COLO668 (cell line): ENCODE data around the gene WWC2.
"Not testable (repeated sequence)": the region's sequence is repeated elsewhere in the genome, so short reads cannot be mapped to it uniquely, and the experiment has no call there.

Experiments
- DNase-seq: peaks from one replicate; lab custom pipeline; 2025; ENCODE audit not compliant: unreplicated experiment; lab: John Stamatoyannopoulos, UW

Gene WWC2

DNA sequence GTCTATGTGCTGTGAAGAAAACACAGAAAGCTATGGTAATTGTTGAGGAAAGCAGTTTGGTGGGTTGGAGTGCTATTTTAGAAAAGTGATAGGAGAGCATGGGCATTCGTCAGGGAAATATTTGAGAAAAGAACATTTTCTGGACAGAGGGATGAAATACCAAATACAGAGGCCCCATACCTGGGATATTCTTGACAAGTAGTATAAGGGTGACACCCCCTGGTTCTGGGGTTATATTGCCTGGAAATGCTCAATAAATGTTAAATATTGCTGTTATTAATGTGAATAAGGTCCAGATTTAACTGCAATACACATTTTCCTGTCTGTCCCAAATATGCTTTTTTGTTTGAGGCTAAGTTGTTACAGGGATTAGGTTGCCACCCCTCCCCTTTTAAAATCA, 42.9 kb downstream of the WWC2 start:
- DNase-seq = no peak

DNA sequence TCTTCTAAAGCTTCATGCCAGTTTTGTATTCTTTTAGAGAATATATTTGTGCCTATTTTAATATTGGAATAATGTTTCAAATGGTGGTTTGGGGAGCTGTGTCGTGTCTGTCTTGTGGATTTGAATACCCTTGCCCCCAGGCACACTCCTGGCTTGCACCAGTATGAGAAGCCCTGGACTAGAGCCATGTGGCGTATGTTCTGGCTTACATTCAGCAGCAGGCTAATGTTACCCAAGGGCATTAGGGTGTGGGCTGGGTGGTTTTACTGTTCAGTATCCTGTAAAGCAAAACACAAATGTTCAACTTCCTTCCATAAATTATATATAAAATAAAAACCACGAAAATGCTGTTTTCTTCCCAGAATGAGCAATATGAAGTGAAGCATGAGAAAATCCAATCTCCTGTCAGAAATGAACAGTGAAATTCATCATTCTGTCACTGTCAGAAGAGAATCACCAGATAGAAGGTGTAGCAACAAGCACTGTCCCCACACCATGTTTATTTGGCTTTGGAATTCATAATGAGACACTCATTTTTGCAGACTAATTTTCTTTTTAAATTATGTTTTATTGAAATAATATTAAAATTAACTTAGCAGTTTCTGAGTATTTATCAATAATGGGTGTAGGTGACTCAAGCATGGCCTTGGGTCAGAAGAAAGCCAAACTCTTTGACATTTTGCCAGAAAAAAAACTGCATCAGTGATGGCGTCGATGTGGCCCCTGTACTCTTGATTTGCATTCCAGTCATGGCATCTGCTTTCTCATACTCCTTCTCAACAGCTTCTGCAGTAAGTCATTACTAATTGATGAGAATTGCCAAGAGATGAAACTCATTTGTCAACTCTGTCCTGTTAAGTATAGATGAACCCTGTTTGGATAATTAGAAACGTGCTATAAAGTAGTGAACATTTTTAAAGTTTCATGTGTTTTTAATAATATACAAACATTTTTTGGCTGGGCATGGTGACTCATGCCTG, 43.8 kb downstream of the WWC2 start:
- no peak for DNase-seq

DNA sequence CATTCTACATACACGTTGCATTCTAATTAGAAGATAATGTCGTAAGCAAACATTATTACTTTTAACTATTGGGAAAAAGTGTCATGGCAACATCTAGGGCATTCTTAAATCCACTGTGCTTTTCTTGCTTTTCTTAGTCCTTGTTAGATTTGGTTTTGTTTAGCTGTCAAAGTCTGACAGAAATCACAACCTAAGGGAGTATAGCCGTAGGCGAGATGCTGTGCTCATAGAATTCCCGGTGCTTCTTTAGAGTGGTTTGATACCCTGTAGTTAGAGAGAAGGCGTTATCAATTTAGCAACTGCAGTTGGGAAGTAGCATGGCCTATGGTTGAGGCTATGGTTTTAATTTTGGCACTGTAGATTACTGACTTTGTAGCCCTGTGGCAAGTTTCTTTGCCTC, 45.7 kb downstream of the WWC2 start:
- no peak for DNase-seq

DNA sequence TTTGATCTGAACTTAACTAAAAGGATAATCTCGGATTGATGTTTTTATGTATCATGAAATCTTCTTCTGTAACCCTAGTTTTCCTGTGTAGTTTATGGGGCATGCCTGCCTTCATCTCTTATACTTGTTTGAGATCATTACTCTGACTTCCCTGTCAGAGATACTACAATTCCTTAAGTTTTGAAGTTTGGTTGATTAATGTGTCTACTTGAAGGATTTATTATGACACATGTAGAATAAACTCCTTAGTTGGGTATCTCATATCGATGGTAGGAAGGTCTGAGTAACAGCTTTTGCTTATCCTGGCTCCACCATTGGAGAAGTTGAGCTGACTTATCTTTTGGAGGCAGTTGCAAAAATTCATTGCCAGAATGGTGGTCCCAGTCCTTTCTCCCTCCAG, 46.7 kb downstream of the WWC2 start:
- no peak for DNase-seq

DNA sequence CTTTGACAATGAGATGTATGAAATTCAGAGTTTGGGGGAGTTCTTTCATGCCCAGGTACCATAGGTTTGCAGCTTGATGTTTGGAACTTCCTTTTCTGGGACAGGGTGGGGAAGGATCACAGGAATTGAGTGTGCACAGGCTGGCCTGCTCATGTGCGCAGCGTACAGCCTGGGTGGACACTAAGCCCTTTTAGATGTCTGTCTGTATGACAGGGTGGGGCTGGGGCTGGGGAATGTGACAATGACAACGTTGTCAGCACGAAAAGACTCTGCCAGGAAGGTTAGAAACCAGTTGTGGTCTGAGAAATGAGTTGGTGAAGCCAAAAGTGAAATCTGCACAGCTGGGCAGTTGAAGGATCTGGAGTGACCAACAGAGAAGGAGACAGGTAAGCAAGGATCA, 47.4 kb downstream of the WWC2 start:
- DNase-seq = no peak

DNA sequence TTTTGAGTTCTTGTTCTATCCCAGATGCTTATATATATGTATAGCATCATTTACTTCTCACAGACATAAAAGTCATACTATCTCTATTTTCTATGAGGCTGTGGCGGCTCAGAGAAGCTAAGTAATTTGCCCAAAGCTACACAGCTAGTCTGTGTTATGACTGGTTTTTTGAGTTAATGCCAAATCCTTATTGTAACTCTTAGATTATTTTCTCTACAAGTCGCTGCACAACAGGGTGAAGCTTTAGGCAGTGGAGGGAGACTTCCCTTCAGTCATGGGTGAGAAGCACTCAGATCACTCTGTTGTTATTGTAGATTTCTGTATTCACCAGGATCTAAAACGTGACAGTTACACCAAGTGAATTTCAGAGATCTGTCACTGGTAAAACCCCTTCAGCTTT, 48.1 kb downstream of the WWC2 start:
- DNase-seq = no peak

DNA sequence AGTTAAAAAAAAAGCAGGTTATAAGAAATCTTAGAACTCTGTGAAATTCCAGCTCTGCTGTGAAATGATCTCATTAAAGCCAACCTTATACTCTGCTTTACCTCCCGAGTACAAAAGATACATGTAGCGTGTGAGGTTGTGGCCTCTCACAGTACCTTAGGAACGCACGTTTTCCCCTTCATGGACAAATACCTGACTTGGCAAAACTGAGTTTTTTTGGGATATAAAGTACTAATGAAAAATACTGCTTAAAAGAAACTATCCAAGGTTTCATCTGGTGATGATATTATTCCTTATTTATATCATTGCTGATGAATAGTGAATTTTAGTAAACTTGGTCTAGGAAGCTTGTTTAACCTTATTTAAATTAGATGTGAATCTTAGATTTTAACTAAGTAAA, 48.9 kb downstream of the WWC2 start:
- no peak for DNase-seq

DNA sequence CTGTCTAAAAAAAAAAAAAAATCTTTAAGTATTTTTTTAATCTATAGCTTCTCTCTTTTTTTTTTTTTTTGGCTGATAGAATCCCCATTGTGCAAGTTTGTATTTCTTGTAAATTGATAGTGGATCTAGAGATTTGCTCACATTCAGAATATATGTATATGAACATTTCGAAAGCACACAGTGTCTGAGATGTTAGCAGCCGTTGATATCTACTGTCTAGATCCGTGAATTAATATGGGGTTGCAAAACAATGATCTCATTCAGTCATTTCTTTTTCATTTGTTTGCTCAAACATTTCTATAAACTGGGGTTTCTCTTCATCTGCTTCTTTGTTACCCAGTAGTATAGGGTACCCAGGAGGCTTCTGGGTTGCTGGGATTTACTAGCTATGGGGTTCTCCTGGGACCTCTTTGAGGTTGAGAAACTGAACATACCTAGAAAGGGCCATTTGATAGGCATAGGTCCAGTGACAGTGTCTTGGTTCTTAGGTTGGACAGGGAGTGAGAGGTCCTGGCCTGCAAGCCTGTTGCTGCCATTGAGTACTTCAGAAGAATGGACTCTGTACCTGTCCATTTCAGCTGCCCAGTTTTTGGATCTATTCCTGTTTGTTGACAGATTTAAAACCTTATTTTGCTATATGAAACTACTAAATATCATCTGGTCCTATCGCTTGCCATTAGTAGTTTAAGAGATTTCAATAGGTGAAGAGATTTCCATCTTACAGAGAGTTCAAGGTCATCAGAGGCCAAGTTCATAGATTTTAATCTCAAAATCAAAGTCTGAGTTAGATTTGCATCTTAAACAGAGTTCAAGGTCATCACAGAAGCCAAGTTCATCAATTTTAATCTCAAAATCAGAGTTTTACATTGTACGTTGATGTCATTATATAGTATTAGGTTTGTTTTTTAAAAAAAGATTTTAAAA, 50.8 kb downstream of the WWC2 start:
- no peak for DNase-seq

DNA sequence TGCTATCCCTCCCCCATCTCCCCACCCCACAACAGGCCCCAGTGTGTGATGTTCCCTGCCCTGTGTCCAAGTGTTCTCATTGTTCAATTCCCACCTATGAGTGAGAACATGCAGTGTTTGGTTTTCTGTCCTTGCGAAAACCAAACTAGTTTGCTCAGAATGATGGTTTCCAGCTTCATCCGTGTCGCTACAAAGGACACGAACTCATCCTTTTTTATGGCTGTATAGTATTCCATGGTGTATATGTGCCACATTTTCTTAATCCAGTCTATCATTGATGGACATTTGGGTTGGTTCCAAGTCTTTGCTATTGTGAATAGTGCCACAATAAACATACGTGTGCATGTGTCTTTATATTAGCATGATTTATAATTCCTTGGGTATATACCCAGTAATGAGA, 51.6 kb downstream of the WWC2 start:
- not testable (repeated sequence) for DNase-seq

DNA sequence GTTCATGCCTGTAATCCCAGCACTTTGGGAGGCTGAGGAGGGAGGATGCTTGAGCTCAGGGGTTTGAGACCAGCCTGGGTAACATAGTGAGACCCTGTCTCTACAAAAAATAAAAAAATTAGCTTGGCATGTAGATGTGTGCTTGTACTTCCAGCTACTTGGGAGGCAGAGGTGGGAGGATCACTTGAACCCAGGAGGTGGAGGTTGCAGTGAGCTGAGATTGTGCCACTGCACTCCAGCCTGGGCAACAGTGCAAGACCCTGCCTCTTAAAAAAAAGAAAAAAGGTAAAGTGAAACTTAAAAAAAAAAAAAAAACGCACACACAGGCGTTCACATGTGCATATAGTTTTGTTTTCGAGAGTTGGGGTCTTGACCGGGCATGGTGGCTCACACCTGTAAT, 53.2 kb downstream of the WWC2 start:
- DNase-seq = not testable (repeated sequence)

DNA sequence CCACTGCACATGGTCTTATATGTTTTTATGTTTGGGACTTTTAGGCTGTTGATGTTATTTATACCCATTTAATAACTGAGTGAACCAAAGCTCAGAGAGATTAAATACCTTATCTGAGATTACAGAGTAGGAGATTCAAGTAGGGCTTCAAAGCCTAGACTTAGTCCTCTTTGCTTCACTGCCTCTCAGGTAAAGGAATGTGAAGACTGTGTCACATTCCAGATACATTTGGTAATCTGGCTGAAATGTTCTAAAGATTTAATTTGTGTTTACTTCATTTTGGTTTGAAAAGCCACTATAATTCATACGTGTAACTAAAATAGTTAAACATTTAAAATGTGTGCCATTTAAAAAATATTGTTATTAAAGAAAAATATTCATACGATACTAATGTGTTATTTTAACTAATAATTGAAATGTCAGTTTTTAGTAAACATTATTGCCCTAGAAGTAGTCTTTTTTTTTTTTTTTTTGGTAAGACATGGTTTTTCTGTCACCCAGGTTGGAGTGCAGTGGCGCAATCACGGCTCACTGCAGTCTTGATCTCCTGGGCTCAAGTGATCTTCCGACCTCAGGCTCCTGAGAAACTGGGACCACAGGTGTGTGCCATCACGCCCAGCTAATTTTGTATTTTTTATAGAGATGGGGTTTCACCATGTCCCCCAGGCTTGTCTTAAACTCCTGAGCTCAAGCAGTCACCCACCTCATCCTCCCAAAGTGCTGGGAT, 54.3 kb downstream of the WWC2 start:
- DNase-seq = no peak

DNA sequence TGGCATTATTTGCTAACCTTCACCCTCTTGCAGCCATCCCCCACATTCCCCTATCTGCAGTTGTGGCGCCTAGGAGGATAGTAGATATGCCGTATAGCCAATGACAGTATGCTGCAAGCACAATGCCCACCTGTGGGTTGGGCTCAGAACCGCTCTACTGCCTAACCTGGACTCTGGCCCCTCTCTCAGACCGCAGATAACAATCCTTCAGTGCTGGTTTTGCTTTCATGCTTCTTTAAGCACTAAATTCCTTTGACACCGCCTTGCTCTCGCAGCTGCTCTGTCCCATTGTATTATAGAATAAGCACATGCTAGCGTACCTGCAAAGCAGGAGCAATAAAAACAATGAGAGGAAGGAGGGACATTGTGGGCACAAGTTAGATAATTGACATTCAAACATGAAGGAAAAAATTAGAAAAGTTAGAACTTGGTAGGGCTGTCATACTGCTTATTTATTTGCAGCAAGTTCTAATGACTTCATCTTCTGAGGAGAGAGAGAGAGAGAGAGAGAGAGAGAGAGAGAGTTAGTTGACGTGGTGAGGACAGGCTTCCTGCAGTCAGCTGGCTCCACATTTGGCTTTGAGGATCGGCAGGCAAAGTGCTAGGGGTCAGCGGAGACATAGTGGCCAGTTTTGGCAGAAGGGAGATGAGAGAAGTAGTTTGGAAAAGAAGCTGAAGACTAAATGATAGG, 55.8 kb downstream of the WWC2 start:
- DNase-seq = peak; percentile 48

DNA sequence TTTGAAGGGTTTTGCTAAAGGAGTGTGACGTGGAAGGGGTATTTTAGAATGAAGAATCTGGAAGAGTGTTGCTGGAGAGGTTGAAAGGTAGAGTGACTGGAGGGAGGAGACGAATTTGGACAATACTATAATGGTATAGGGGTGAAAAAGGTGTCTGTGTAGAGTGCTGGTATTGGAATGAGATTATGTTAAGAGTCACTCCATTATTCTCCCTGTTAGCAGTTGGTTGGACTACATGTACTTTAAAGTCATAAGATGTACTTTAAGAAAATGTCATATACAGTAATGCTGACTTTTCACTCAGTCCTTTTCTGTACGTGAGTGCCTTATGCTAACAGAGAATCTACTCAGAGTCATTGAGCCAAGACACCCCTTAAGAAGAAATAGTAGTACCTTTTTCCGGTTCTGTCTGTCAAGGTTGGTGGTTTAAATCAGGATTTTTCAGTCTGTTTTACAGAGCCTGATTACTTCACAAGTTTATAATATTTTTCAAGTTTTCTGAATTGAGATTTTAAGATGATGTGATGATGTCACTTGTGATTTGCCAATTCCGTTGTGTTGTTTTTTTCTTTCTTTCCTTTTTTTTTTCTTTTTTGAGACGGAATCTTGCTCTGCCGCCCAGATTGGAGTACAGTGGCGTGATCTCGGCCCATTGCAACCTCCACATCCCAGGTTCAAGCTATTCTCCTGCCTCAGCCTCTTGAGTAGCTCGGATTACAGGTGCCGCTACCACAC, 56.6 kb downstream of the WWC2 start:
- DNase-seq = no peak

DNA sequence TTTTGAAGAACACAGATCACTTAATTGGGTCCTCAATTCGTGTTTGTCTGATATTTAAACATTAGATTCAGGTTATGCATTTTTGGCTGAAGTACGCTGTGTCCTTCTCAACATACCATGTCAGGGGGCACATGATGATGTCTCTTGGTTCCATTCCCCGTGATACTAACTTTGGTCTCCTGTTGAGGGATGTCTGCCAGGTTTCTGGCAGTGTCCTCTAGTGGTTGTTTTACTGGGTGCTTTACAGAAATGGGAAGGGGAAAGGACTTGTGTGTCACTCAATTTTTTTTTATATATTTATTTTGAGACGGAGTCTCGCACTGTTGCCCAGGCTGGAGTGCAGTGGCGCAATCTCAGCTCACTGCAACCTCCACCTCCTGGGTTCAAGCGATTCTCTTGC, 58.2 kb downstream of the WWC2 start:
- DNase-seq = no peak

DNA sequence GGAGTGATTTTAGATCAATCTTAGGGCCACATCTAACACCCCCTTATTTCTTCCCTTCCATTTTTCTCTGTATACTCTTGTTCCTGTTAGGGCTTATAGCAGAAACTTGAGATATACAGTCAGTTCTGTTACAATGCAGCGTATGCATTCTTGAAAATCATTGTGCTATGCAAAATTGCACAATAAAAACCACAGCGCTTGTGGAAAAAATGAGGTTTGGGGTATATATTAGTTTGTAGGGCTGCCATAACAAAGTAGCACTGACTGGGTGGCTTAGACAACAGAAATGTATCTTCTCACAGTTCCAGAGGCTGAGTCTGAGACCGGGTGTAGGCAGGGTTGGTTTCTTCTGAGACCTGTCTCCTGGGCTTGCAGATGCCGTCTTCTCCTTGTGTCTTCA, 59.0 kb downstream of the WWC2 start:
- no peak for DNase-seq

DNA sequence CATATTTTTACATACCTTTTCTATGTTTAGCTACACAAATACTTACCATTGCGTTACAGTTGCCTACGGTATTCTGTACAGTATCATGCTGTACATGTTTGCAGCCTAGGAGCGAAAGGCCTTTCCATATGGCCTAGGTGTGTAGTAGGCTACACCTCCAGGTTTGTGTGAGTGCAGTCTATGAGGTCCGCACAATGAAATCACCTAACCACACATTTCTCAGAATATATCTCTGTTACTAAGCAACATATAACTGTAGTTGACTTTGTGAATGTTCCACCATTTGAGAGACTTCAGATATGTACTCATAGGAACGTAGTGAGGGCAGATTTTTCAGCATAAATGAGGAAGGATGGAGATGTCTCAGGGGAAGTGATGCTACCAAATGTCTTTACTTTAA, 62.6 kb downstream of the WWC2 start:
- no peak for DNase-seq

DNA sequence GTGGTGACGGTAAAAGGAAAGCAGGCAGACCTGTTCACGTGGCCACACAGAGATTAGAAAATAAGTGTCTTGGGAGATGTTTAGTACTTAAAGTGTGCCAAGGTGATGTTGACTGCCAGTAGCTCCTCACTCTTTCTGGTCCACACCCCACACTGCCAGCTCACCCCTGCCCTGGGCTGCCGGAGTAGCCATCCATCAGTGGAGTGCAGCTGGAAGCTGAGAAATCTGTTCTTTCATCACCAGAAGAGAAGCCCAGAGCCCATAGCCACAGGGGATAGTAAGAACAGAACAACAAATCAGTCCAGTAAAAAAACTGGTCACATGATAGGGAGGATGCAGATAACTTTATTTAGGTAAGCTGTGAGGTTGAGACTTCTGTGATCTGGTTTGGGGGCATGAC, 64.1 kb downstream of the WWC2 start:
- no peak for DNase-seq

DNA sequence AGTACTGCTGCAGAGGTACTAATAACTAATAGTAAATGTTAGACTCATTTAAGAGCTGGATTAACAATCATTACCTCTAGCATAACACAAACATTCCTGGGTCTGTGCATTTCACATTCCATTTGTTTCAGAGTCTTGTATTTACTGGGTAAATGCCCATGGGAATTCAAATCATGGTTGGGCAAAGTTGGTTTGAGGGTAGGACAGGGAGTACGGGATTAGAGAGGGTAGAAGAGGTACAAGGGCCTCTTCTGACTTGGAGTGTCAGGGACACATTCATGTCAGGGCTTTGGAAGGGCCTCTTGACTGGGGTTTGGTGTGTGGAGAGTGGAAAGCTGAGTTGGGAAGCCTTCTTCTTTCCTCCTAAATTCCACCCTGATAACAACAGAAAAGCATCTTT, 65.9 kb downstream of the WWC2 start:
- no peak for DNase-seq

DNA sequence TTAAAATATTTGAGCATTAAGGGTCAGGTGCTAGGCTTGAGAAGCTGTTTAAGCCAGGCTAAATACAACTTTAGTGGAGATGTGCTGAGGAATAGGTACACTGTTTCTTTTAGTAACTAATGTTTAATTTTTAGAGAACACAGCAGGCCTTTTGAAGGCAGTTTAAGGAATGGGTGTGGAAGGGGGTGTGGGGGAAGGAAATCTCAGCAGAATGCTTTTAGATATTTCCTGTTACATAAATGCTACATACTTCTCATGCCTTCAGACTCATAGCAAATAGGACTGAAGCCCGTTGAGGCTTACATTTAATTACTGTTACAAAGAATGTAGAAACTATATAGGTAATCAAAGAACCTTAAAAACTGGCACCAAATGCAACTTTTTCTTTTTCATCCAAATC, 66.3 kb downstream of the WWC2 start:
- DNase-seq = no peak

DNA sequence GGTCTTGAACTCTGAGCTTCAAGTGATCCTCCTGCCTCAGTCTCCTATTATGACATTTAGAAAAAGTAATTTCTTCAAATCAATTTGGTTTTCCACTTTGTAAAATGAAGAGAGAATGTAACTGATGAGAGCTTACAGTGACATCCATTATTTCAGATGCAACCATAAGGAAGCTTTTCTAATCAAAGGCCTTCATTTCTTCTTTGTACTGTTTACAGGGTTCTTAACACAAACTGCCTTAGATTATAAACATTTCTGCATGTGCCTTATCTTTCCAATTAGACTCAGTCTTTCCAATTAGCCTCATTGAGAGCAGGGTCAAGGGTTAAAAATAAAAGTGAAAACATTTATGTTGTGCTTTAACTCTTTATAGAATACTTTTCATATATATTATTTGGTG, 71.8 kb downstream of the WWC2 start:
- DNase-seq = no peak
